Endothelial cell (in vitro differentiated cells): Measurements from ENCODE around the gene CRTC3. TPM values are rescaled to one million over a fixed set of nuclear protein-coding genes. Genes with fewer than 3 reads are reported as not detected.

ENCODE experiments used
- DNase-seq: peaks from one replicate; pipeline ENCODE4 v3.0.0; 2021; ENCODE audit warnings: low spot score
- H3K27ac Mint-ChIP-seq: one replicate; pipeline ENCODE4 v1.8.0; 2021; ENCODE audit warnings: mixed read lengths, inconsistent platforms; ENCODE audit not compliant: unreplicated experiment
- H3K27me3 Mint-ChIP-seq: one replicate; pipeline ENCODE4 v1.8.0; 2021; ENCODE audit warnings: mild to moderate bottlenecking, moderate library complexity, mixed read lengths, inconsistent platforms; ENCODE audit not compliant: unreplicated experiment
- H3K36me3 Mint-ChIP-seq: one replicate; pipeline ENCODE4 v1.8.0; 2021; ENCODE audit warnings: mild to moderate bottlenecking, low read depth, mixed read lengths, inconsistent platforms; ENCODE audit not compliant: unreplicated experiment
- H3K4me1 Mint-ChIP-seq: one replicate; pipeline ENCODE4 v1.8.0; 2021; ENCODE audit warnings: mild to moderate bottlenecking, mixed read lengths, inconsistent platforms; ENCODE audit not compliant: unreplicated experiment
- H3K4me3 Mint-ChIP-seq: one replicate; pipeline ENCODE4 v1.8.0; 2021; ENCODE audit warnings: mild to moderate bottlenecking, mixed read lengths, inconsistent platforms; ENCODE audit not compliant: unreplicated experiment
- H3K9me3 Mint-ChIP-seq: one replicate; pipeline ENCODE4 v1.8.0; 2021; ENCODE audit warnings: mixed read lengths, inconsistent platforms; ENCODE audit not compliant: unreplicated experiment
- total RNA-seq: library from RNA; stranded (reverse); fragmentation: NEBNext Ultra II Directional; extraction: Animal tissue kit (Norgen Biotek cat#: 25700); gene quantifications from one replicate; pipeline ENCODE4 v1.2.1, GENCODE V29; 2021; ENCODE audit not compliant: unreplicated experiment
- TF ChIP-seq, protein P1 (sequence below): fragments of 200-600 bp; sonication (generic); IDR thresholded peaks from one replicate; pipeline ENCODE4 v1.5.0; 2021; ENCODE audit warnings: antibody characterized with exemption; ENCODE audit not compliant: unreplicated experiment

CRTC3 gene
- total RNA-seq, 1 donor from 2014 or later = 27.1 TPM

DNA sequence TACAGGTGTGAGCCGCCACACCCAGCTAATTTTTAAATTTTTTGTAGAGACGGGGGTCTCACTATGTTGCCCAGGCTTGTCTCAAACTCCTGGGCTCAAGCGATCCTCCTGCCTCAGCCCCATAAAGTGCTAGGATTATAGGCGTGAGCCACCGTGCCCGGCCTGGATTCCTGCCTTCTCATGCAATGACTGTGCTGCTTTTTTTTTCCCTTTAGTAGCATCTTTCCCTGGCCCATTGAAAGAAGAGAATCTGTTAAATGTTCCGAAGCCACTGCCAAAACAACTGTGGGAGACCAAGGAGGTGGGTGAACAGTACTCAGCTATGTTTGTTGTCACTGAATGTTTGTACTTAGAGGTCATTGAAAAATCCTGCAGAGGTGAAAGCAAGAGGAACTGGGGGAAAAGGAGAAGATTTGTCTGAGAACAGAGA, 88.0 kb downstream of the CRTC3 start:
- no peak overlapping the region for H3K4me3 Mint-ChIP-seq
- peaks cover 7% of the 10 kb centered on the region for H3K36me3 Mint-ChIP-seq
- TF ChIP-seq, protein P1, sequence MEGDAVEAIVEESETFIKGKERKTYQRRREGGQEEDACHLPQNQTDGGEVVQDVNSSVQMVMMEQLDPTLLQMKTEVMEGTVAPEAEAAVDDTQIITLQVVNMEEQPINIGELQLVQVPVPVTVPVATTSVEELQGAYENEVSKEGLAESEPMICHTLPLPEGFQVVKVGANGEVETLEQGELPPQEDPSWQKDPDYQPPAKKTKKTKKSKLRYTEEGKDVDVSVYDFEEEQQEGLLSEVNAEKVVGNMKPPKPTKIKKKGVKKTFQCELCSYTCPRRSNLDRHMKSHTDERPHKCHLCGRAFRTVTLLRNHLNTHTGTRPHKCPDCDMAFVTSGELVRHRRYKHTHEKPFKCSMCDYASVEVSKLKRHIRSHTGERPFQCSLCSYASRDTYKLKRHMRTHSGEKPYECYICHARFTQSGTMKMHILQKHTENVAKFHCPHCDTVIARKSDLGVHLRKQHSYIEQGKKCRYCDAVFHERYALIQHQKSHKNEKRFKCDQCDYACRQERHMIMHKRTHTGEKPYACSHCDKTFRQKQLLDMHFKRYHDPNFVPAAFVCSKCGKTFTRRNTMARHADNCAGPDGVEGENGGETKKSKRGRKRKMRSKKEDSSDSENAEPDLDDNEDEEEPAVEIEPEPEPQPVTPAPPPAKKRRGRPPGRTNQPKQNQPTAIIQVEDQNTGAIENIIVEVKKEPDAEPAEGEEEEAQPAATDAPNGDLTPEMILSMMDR = no peak
- no peaks in the 10 kb centered on the region for H3K9me3 Mint-ChIP-seq
- no peak overlapping the region for H3K27ac Mint-ChIP-seq
- H3K4me1 Mint-ChIP-seq = peaks cover 15% of the 10 kb centered on the region
- no peak for DNase-seq
- no peaks in the 10 kb centered on the region for H3K27me3 Mint-ChIP-seq

DNA sequence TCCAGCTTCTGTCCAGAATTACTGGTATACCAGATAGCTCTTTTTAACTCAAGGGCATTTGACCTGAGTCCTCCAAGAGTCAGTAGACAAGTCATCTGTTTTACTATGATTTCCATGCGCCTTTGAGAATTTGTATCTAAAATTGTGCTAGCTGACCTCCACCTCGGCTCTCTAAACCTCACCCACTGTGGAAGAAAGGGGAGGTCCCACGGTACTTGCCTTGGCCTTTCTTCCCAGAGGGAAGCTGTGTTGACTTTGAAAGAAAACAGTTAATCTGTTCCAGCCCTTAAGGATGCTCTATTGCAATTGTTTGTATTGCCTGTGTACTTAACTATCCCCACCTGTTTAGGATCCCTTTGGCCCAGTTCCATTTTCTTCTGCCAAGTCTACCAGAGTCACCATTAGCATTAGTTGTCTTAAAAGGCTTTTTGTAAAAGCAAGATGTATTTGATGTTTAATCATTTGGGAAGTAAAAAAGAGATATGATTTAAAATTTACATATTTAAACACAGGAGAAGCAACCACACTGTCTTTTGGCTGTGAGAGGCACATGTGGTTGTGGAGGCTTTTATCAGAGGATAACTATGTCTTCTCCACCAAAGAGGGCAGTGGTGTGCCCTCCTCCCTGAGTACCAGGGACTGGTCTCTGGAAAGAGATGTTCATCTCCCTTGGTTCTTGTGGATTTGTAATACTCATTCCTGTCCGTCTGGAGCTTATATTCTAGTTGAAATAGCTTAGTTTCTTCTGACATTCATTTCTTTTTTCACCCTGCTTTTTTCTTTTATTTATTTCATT, 88.8 kb downstream of the CRTC3 start:
- Mint-ChIP-seq H3K4me1 (peaks cover 15% of the 10 kb centered on the region), H3K36me3 (peaks cover 7% of the 10 kb centered on the region), H3K27me3 (no peaks in the 10 kb centered on the region), H3K4me3 (no peak overlapping the region), H3K9me3 (no peaks in the 10 kb centered on the region), H3K27ac (no peak overlapping the region)
- DNase-seq = no peak
- TF ChIP-seq, protein P1 = no peak

DNA sequence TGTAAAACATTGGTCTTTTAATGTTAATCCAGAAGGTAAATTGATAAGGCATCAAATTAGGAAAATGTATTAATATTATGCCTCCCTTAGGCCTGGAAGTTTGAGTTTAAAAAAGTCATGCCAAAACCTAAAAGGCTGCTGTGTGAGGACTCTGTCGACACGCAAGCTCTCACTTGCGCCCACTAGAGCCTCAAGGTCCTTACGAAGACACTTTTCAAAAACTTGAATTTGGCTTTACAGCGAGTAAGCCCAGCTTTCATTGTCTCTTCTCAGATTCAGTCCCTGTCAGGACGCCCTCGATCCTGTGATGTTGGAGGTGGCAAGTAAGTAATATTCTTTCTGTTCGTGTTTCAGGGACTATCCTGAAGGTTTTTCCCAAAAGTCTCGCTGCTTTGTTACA, 89.7 kb downstream of the CRTC3 start:
- H3K4me3 Mint-ChIP-seq = no peak overlapping the region
- peaks cover 7% of the 10 kb centered on the region for H3K36me3 Mint-ChIP-seq
- H3K4me1 Mint-ChIP-seq = peaks cover 15% of the 10 kb centered on the region
- no peaks in the 10 kb centered on the region for H3K9me3 Mint-ChIP-seq
- DNase-seq = no peak
- TF ChIP-seq, protein P1 = no peak
- no peaks in the 10 kb centered on the region for H3K27me3 Mint-ChIP-seq
- no peak overlapping the region for H3K27ac Mint-ChIP-seq

DNA sequence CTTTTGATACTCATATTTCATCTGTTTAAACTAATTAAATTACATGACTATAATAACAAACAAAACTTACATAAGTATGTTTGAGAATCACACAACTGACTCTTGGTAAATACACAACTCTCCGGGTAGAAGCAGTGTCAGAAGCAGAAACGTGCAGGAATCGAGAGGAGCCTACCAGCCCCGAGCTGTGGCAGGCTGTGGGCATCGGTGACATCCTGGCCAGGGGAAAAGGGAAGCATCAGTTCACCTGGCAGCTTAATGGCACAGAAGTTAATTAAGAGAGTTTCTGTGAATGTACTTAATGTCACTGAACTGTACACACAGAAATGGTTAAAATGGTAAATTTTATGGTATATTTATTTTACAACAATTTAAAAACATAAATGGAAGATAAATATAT, 90.2 kb downstream of the CRTC3 start:
- H3K27ac Mint-ChIP-seq = no peak overlapping the region
- TF ChIP-seq, protein P1 = no peak
- peaks cover 15% of the 10 kb centered on the region for H3K4me1 Mint-ChIP-seq
- no peak overlapping the region for H3K4me3 Mint-ChIP-seq
- peaks cover 7% of the 10 kb centered on the region for H3K36me3 Mint-ChIP-seq
- DNase-seq = no peak
- H3K27me3 Mint-ChIP-seq = no peaks in the 10 kb centered on the region
- no peaks in the 10 kb centered on the region for H3K9me3 Mint-ChIP-seq

DNA sequence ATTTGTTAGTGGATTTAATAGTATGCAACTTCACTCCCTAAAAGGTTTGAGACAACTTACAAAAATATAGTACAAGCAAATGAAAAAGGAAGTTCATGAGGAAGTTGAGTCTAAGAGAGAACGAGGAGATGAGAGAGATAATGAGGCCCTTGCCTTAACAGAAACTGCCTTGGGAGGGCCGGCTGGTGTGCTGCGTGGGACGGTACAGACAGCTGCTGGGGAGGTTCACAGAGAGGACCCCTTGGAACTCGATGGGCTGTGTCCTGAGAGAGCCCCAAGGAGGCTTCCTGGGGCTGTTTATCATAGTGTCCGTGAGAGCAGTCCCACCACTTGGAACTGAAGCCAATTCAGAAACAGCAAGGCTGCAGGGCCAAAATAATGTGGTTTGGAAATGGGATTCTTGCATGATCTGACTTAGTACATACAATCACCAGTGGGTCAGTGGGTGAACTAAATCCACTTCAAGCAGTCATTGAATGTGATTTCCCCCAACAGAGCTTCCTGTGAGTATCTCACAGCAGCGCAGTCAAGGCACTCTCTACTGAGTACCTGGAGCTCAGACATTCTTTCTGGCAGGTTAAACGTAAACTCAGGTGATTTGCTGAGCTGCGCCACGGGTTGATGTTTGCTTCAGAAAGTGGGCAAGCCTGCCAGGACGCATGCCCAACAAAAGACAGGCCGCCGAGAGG, 90.8 kb downstream of the CRTC3 start:
- peak overlapping the region; percentile 43 for H3K4me3 Mint-ChIP-seq
- no peaks in the 10 kb centered on the region for H3K9me3 Mint-ChIP-seq
- DNase-seq = no peak
- peaks cover 15% of the 10 kb centered on the region for H3K4me1 Mint-ChIP-seq
- TF ChIP-seq, protein P1 = no peak
- H3K36me3 Mint-ChIP-seq = peaks cover 7% of the 10 kb centered on the region
- H3K27ac Mint-ChIP-seq = no peak overlapping the region
- no peaks in the 10 kb centered on the region for H3K27me3 Mint-ChIP-seq
